ENCODE results near the gene TUT4. TPM values are rescaled to one million over a fixed set of nuclear protein-coding genes. Genes with fewer than 3 reads are reported as not detected.

TUT4 gene, protein sequence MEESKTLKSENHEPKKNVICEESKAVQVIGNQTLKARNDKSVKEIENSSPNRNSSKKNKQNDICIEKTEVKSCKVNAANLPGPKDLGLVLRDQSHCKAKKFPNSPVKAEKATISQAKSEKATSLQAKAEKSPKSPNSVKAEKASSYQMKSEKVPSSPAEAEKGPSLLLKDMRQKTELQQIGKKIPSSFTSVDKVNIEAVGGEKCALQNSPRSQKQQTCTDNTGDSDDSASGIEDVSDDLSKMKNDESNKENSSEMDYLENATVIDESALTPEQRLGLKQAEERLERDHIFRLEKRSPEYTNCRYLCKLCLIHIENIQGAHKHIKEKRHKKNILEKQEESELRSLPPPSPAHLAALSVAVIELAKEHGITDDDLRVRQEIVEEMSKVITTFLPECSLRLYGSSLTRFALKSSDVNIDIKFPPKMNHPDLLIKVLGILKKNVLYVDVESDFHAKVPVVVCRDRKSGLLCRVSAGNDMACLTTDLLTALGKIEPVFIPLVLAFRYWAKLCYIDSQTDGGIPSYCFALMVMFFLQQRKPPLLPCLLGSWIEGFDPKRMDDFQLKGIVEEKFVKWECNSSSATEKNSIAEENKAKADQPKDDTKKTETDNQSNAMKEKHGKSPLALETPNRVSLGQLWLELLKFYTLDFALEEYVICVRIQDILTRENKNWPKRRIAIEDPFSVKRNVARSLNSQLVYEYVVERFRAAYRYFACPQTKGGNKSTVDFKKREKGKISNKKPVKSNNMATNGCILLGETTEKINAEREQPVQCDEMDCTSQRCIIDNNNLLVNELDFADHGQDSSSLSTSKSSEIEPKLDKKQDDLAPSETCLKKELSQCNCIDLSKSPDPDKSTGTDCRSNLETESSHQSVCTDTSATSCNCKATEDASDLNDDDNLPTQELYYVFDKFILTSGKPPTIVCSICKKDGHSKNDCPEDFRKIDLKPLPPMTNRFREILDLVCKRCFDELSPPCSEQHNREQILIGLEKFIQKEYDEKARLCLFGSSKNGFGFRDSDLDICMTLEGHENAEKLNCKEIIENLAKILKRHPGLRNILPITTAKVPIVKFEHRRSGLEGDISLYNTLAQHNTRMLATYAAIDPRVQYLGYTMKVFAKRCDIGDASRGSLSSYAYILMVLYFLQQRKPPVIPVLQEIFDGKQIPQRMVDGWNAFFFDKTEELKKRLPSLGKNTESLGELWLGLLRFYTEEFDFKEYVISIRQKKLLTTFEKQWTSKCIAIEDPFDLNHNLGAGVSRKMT (N-terminal part only)
- 143 and 158 TPM in 2 replicates for total RNA-seq

DNA sequence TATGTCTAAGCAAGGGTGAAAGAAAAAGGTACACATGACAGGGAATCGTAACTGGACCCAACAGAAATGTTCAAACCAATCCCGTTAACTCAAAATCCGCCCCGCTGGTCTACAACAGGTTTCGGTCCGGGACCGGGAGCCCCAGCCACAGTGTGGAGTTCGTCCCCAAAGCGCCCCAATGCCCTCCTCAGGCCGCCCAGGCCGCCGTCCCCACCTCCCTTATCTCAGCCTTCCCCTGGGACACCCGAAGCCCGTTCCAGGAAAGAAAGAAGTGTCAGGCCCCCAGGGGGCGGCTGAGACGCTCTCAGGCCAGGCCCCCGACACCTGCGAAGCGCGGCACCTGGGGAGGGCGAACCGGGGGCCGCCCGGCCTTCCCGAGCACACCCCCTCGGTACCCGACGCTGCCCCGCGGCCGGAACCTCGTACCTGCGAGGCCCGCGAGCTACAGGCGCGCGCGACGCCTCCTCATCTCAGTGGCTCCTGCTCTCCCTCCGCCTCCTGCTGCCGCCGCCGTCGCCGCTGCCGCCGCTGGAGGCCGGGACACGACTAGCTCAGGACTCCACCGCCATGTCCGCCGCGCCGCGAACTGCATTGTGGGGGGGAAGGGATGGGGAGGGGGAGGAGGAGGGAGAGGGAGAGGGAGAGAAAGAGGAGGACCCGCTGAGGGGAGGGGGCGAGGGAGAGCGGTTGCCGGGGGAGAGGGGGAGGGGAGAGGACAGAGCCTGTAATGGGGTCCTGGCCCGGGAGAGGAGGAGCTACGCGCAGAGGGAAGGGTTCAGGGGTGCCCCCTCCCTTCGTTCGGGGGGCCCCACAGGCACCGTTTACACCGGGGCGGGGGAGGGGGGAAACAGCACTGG is at the start of gene TUT4:
TSS of gene TUT4 (minus strand) at position 588 of the 857 bp plus-strand sequence. CDS start 26,812 bp downstream, outside the sequence.
- peak; percentile 74 for DNase-seq
- H3K4me1 Mint-ChIP-seq = peaks cover 39% of the 10 kb centered on the region
- H3K9me3 Mint-ChIP-seq = no peaks in the 10 kb centered on the region
- H3K27ac Mint-ChIP-seq = peak within 1 kb of the TSS; percentile 83
- ChIA-PET POLR2A (interaction anchor here (0.5 to 3.0 kb wide), 47 partner anchors 8 to 1496 kb away, joined by 3 to 163 read pairs (median 6); partner anchors contain the start of genes COA7, KTI12, ORC1 and PRPF38A), CTCF (interaction anchor here (1.6 to 1.7 kb wide), 3 partner anchors 41 to 113 kb away, joined by 4 to 6 read pairs (median 5); partner anchors contain the start of gene SHISAL2A)
- ATAC-seq (ENCODE audit: low read depth) = peak; percentile 53
- no peak within 1 kb of the TSS for H3K4me3 Mint-ChIP-seq
- H3K27me3 Mint-ChIP-seq = no peaks in the 10 kb centered on the region
- peaks cover 2% of the 10 kb centered on the region for H3K36me3 Mint-ChIP-seq (ENCODE audit: low read depth)
- TF ChIP-seq, protein P1, sequence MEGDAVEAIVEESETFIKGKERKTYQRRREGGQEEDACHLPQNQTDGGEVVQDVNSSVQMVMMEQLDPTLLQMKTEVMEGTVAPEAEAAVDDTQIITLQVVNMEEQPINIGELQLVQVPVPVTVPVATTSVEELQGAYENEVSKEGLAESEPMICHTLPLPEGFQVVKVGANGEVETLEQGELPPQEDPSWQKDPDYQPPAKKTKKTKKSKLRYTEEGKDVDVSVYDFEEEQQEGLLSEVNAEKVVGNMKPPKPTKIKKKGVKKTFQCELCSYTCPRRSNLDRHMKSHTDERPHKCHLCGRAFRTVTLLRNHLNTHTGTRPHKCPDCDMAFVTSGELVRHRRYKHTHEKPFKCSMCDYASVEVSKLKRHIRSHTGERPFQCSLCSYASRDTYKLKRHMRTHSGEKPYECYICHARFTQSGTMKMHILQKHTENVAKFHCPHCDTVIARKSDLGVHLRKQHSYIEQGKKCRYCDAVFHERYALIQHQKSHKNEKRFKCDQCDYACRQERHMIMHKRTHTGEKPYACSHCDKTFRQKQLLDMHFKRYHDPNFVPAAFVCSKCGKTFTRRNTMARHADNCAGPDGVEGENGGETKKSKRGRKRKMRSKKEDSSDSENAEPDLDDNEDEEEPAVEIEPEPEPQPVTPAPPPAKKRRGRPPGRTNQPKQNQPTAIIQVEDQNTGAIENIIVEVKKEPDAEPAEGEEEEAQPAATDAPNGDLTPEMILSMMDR (IDR thresholded peaks at IDR 0.05) = no peak
- intact Hi-C loops (cut with micrococcal nuclease) = loop anchor here (1.0 to 10.0 kb wide), 7 partner anchors 20 to 772 kb away; partner anchors contain the start of genes BTF3L4, CC2D1B, LRP8 and SHISAL2A

DNA sequence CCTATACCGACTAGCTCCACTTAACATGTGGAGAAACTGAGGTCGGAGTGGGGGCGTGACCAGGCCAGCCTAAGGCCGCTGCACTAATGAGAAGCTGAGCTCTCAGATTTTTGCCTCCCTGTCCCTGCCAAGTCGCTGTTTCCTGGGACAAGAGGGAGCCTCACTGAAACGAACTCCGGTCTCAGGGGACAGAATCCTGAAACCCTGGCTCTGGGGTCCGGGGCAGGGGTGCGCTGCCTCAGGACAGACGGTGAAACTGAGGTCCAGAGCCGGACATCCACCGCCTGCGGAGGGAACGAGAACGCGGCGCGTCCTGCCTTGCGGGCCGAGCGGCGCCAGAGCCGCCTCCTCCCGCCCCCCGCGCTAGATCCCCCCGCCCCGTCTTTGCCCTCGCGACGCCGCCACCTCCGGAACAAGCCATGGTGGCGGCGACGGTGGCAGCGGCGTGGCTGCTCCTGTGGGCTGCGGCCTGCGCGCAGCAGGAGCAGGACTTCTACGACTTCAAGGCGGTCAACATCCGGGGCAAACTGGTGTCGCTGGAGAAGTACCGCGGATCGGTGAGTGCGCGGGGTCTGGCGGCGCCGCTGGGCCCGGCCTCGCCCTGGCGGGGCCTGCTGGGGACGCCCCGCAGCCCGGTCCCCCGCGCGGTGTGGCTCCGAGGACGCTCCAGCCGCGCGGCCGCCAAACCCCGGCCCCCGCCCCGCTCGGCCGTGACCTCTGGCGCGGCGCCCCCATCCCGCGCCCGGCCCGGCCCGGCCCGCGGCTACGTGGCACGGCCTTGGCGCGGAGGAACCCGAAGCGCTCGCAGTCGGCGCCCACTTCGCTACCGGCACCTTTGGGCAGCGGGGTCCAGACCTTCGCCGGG is 49.3 kb upstream of the TUT4 start, which contains the start of gene GPX7:
TSS of gene GPX7 (plus strand) at position 381 of the 865 bp plus-strand sequence. CDS start at position 420, 39 bp downstream.
- ChIA-PET CTCF (no interaction called here), POLR2A (interaction anchor here (0.5 to 4.0 kb wide), 15 partner anchors 10 to 83 kb away, joined by 3 to 45 read pairs (median 5); partner anchors contain the start of genes SHISAL2A and TUT4)
- H3K27ac Mint-ChIP-seq = peak within 1 kb of the TSS; percentile 84
- no peaks in the 10 kb centered on the region for H3K27me3 Mint-ChIP-seq
- intact Hi-C loops (cut with micrococcal nuclease) = loop anchor here (1.0 to 5.0 kb wide), 4 partner anchors 9 to 57 kb away; no protein-coding TSS in a partner anchor
- DNase-seq (peak; percentile 57), ATAC-seq (ENCODE audit: low read depth) (peak; percentile 75)
- H3K4me3 Mint-ChIP-seq = peak within 1 kb of the TSS; percentile 84
- H3K9me3 Mint-ChIP-seq = no peaks in the 10 kb centered on the region
- H3K36me3 Mint-ChIP-seq (ENCODE audit: low read depth) = peaks cover 18% of the 10 kb centered on the region
- TF ChIP-seq, protein P1 (IDR thresholded peaks at IDR 0.05) = no peak
- H3K4me1 Mint-ChIP-seq = peaks cover 55% of the 10 kb centered on the region

DNA sequence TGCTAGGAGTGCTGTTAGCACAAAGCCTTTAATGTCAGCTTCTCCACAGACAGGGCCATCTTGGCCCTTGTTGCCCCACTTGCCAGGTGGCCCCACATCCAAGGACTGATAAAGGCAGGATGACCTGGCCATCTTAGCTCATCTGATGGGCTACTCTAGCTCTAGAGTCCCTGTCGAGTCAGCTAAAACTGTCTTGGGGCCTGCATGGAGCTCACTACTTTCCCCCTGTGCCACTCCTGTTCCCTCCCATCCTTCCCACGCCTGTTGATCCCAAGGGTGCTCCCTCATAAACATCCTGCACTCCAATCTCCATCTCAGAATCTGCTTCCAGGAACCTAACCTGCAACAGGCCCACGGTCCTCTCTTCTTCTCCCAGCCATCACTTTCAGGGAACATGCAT is 48.6 kb upstream of the TUT4 start:
- intact Hi-C loops (cut with micrococcal nuclease) = loop anchor here (5.0 kb wide), 1 partner anchor 34 kb away; no protein-coding TSS in a partner anchor
- Mint-ChIP-seq H3K4me3 (peak overlapping the region; percentile 84), H3K36me3 (ENCODE audit: low read depth) (peaks cover 10% of the 10 kb centered on the region), H3K27me3 (no peaks in the 10 kb centered on the region), H3K4me1 (peaks cover 49% of the 10 kb centered on the region), H3K27ac (peak overlapping the region; percentile 81), H3K9me3 (no peaks in the 10 kb centered on the region)
- DNase-seq (no peak), ATAC-seq (ENCODE audit: low read depth) (no peak)
- TF ChIP-seq, protein P1 (IDR thresholded peaks at IDR 0.05) = no peak
- ChIA-PET POLR2A (interaction anchor here (0.6 to 2.1 kb wide), 9 partner anchors 9 to 84 kb away, joined by 3 to 18 read pairs (median 4); partner anchors contain the start of genes SHISAL2A and TUT4), CTCF (interaction anchor here (0.7 kb wide), 1 partner anchor 64 kb away, joined by 3 read pairs; no protein-coding TSS in a partner anchor)
